GM12878 (cell line): Measurements from ENCODE around the gene CTSD. TPM values are rescaled to one million over a fixed set of nuclear protein-coding genes. Genes with fewer than 3 reads are reported as not detected.

Experiments
- ATAC-seq: fragments of 200-7000 bp; cut with Tn5 transposase; 3 replicates; pipeline ENCODE4 v1.9.1; 2020; ENCODE audit warnings: mild to moderate bottlenecking, moderate library complexity
- BruUV-seq: library from RNA; stranded (reverse); fragments of 400-500 nt; replicated peaks from 2 replicates; lab custom pipeline; 2021; lab: Mats Ljungman, UMichigan
- CTCF ChIA-PET: fragments of 300-600 bp; sonication (Branson Sonifier 250); formaldehyde crosslinking; extraction: SDS; loops from one replicate; lab custom pipeline; 2021; ENCODE audit warnings: inconsistent platforms; lab: Yijun Ruan, JAX
- POLR2A ChIA-PET: fragments of 350-600 bp; formaldehyde crosslinking; extraction: SDS; loops from one replicate; lab custom pipeline; 2021; ENCODE audit warnings: inconsistent platforms; lab: Charles Lee
- RAD21 ChIA-PET: fragments of 300-600 bp; sonication (Branson Sonifier 250); formaldehyde crosslinking; loops from one replicate; lab custom pipeline; 2023; ENCODE audit warnings: antibody characterized with exemption; ENCODE audit not compliant: unreplicated experiment; lab: Charles Lee
- SMC1A ChIA-PET: fragments of 300-600 bp; sonication (Branson Sonifier 250); formaldehyde crosslinking; loops from one replicate; lab custom pipeline; 2023; ENCODE audit not compliant: unreplicated experiment, uncharacterized antibody; lab: Charles Lee
- DNase-seq: peaks from one replicate; pipeline ENCODE4 v3.0.0-alpha.2; 2011; ENCODE audit warnings: low read depth, low spot score
- FAIRE-seq: peaks from 3 replicates; lab custom pipeline; 2011; peaks lifted over from hg19 to GRCh38; lab: Jason Lieb, UNC
- H2AFZ ChIP-seq: 2 replicates; pipeline ENCODE4 v1.6.0; 2011; ENCODE audit warnings: low read depth, low read length, control low read depth; ENCODE audit not compliant: control insufficient read depth
- H3K27ac ChIP-seq: 2 replicates; pipeline ENCODE4 v1.5.1; 2011; ENCODE audit warnings: control low read depth; ENCODE audit not compliant: control insufficient read depth, insufficient read depth
- H3K27me3 ChIP-seq, 2 experiments: replicated peaks in 1 of 2; 2 replicates each; pipeline versions ENCODE4 v1.6.0 to v1.6.1; 2011; ENCODE audit warnings: low read length in 1 of 2; ENCODE audit not compliant: control insufficient read depth in 2 of 2, insufficient read depth in 2 of 2
- H3K36me3 ChIP-seq, 2 experiments: 2 replicates each; pipeline ENCODE4 v1.5.1; 2011; ENCODE audit warnings: low read length in 1 of 2; ENCODE audit not compliant: control insufficient read depth in 2 of 2, insufficient read depth in 2 of 2
- H3K4me1 ChIP-seq: 2 replicates; pipeline ENCODE4 v1.6.1; 2011; ENCODE audit warnings: mild to moderate bottlenecking, low read length, moderate library complexity, mixed read lengths; ENCODE audit not compliant: control insufficient read depth, insufficient read depth
- H3K4me2 ChIP-seq: 2 replicates; pipeline ENCODE4 v1.6.0; 2011; ENCODE audit warnings: control low read depth; ENCODE audit not compliant: control insufficient read depth, insufficient read depth
- H3K4me3 ChIP-seq: fragments of 200-600 bp; sonication (generic); 2 replicates; pipeline ENCODE4 v1.5.1; 2016
- H3K79me2 ChIP-seq: 2 replicates; pipeline ENCODE4 v1.6.0; 2011; ENCODE audit warnings: low read length; ENCODE audit not compliant: control insufficient read depth, insufficient read depth
- H3K9ac ChIP-seq: 2 replicates; pipeline ENCODE4 v1.8.0; 2011; ENCODE audit warnings: low read length, control low read depth, mixed read lengths; ENCODE audit not compliant: control insufficient read depth, insufficient read depth
- H3K9me3 ChIP-seq: replicated peaks from 3 replicates; pipeline ENCODE4 v1.5.1; 2011; ENCODE audit warnings: mild to moderate bottlenecking, low read length; ENCODE audit not compliant: control insufficient read depth, insufficient read depth
- H4K20me1 ChIP-seq: 2 replicates; pipeline ENCODE4 v1.6.0; 2011; ENCODE audit not compliant: control insufficient read depth, insufficient read depth
- FOXK2 ChIP-seq: fragments of 450-650 bp; IDR thresholded peaks from 2 replicates; pipeline ENCODE4 v1.6.1; 2017; ENCODE audit warnings: mild to moderate bottlenecking, moderate library complexity
- MEF2A ChIP-seq: IDR thresholded peaks from 2 replicates; pipeline ENCODE4 v1.6.1; 2011; ENCODE audit warnings: low read depth, mild to moderate bottlenecking, low read length, moderate library complexity; ENCODE audit not compliant: insufficient read depth
- NFYB ChIP-seq: IDR thresholded peaks from 2 replicates; pipeline ENCODE4 v1.6.1; 2011; ENCODE audit warnings: low read depth, mild to moderate bottlenecking, low read length, improper control_type of control experiment, moderate library complexity; ENCODE audit not compliant: insufficient read depth
- NR2C1 ChIP-seq: fragments of 450-650 bp; IDR thresholded peaks from 2 replicates; pipeline ENCODE4 v1.6.1; 2017; ENCODE audit warnings: antibody characterized with exemption, mild to moderate bottlenecking, moderate library complexity
- PBX3 ChIP-seq: IDR thresholded peaks from 2 replicates; pipeline ENCODE4 v1.6.1; 2011; ENCODE audit warnings: mild to moderate bottlenecking, low read depth, low read length, moderate library complexity; ENCODE audit not compliant: insufficient replicate concordance
- RAD21 ChIP-seq: IDR thresholded peaks from 2 replicates; pipeline ENCODE4 v1.6.1; 2011; ENCODE audit warnings: mild to moderate bottlenecking, low read depth, low read length, moderate library complexity; ENCODE audit not compliant: insufficient read depth
- SMAD5 ChIP-seq: IDR thresholded peaks from 2 replicates; pipeline ENCODE4 v1.6.1; 2016; ENCODE audit warnings: antibody characterized with exemption, low read depth
- STAT3 ChIP-seq: IDR thresholded peaks from 2 replicates; pipeline ENCODE4 v1.6.1; 2011; ENCODE audit warnings: low read depth, low read length, improper control_type of control experiment
- SUPT20H ChIP-seq: IDR thresholded peaks from 2 replicates; pipeline ENCODE4 v1.6.1; 2011; ENCODE audit warnings: low read depth, mild to moderate bottlenecking, low read length, moderate library complexity, borderline replicate concordance; ENCODE audit not compliant: control insufficient read depth
- TCF3 ChIP-seq: IDR thresholded peaks from 2 replicates; pipeline ENCODE4 v1.6.1; 2012; ENCODE audit warnings: low read depth, mild to moderate bottlenecking, low read length, borderline replicate concordance; ENCODE audit not compliant: insufficient read depth
- ZBED1 ChIP-seq: IDR thresholded peaks from 2 replicates; pipeline ENCODE4 v1.6.1; 2016; ENCODE audit warnings: borderline replicate concordance
- ZBTB11 ChIP-seq: fragments of 450-650 bp; formaldehyde crosslinking; IDR thresholded peaks from 2 replicates; pipeline ENCODE4 v1.5.0; 2022; ENCODE audit warnings: mild to moderate bottlenecking, missing genetic modification characterization
- ZNF207 ChIP-seq: fragments of 450-650 bp; IDR thresholded peaks from 2 replicates; pipeline ENCODE4 v1.6.1; 2014; ENCODE audit warnings: antibody characterized with exemption, mild to moderate bottlenecking, borderline replicate concordance
- WGBS: methylation state at CpG from one replicate; pipeline ENCODE4 v1.1.6; 2016; ENCODE audit warnings: low lambda C conversion rate; ENCODE audit not compliant: insufficient replicate concordance, insufficient coverage; ENCODE audit errors: missing lambda C conversion rate; 5-methylcytosine and 5-hydroxymethylcytosine counted together
- in situ Hi-C: fragments of 300-500 bp; cut with MboI; formaldehyde crosslinking; loops from 9 replicates; pipeline ENCODE4 v1.14.3; 2018; ENCODE audit warnings: mixed read lengths
- intact Hi-C: fragments of 100-400 bp; cut with micrococcal nuclease; formaldehyde crosslinking; loops from one replicate; pipeline ENCODE4 v1.14.2; 2022; ENCODE audit not compliant: unreplicated experiment
- polyA plus RNA-seq, 11 experiments: library from polyadenylated mRNA; depleted of rRNA in 4 of 11; unstranded in 6 of 11; stranded (reverse) in 5 of 11; fragments of >200 nt; fragmentation: Nextera tagmentation in 4 of 11; fragmentation: Illumina TruSeq in 1 of 11; extraction: Ambion mirVana in 4 of 11; extraction: Trizol in 1 of 11; gene quantifications; 1 replicate in 1 of 11; 2 replicates in 10 of 11; pipeline versions ENCODE4 v1.2.1 to v1.2.3, GENCODE V29; 2011 to 2016; ENCODE audit warnings: inconsistent platforms in 2 of 11, missing spikeins in 2 of 11, low read depth in 1 of 11
- total RNA-seq, 4 experiments: library from RNA; depleted of rRNA in 3 of 4; stranded (reverse); fragments of >200 nt in 3 of 4; fragmentation: Illumina TruSeq in 1 of 4; extraction: Trizol in 1 of 4; gene quantifications; 2 replicates each; pipeline versions ENCODE4 v1.2.1 to v1.2.3, GENCODE V29; 2013 to 2021
- TF ChIP-seq, protein P1 (sequence below): fragments of 450-650 bp; IDR thresholded peaks from 2 replicates; pipeline ENCODE4 v1.6.1; 2017; ENCODE audit warnings: borderline replicate concordance
- TF ChIP-seq, protein P2 (sequence below): fragments of 150-350 bp; IDR thresholded peaks from 2 replicates; pipeline ENCODE4 v1.6.1; 2014; ENCODE audit warnings: mild to moderate bottlenecking, low read depth, low read length

Gene CTSD
- total and polyA plus RNA-seq, 10 of the 15 experiments (the other 5 are each of a cell fraction or from before 2014, with no cell fraction given): 0.42 to 54.6 (median 25.0) TPM

DNA sequence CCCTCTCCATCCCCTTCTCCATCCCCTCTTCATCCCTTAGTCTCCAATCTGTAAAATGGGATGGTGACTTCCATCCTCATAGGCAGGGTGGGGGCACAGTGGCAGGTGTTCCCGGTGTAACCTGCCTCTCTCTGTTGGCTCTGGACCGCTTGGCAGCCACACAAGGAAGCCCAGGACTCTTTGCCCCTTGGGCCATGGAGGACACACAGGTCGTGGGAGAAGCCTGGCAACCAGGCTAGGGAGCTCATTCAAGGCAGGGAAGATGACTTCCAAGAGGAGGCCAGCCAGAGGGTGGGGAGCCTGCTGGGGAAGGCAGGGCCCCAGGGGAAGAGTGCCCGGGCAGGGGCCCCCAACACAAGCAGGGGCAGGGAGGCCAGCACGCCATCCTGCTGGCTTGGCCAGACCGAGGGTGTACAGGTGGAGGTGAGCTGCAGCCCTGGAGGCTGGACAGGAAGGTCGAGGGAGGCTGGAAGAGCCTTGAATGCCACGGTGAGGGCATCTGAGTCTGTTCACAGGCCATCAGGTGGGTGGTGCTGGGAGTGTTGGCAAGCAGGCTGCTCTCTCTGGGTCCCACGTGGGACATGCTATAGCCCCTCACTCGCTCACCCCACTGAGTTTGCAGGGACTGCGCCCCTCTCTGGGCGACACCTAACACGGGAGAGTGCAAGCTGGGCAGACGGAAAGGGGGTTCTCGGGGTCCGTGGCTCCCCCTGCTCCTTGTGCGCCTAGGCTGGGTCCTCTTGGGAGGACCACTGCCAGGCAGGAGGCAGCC, 15.5 kb upstream of the CTSD start:
- Histone ChIP-seq H3K9ac (no peak overlapping the region), H3K27me3 (no peaks in the 10 kb centered on the region; a peak in 1 of 4 replicates), H3K9me3 (no peaks in the 10 kb centered on the region), H3K79me2 (no peaks in the 10 kb centered on the region), H3K27ac (no peak overlapping the region), H2AFZ (no peak overlapping the region), H3K4me2 (no peak overlapping the region), H3K4me3 (no peak overlapping the region), H3K4me1 (no peaks in the 10 kb centered on the region), H3K36me3 (no peaks in the 10 kb centered on the region), H4K20me1 (no peaks in the 10 kb centered on the region)
- SMC1A ChIA-PET: no interaction called here
- DNase-seq (no peak), FAIRE-seq (no peak), ATAC-seq (no peak)
- RAD21 ChIA-PET: no interaction called here
- in situ Hi-C loops: no loop called here
- 22% methylated on average over 17 of the region's 17 CpGs for WGBS
- POLR2A ChIA-PET: no interaction called here
- BruUV-seq: no TSS peak
- intact Hi-C loops: no loop called here
- CTCF ChIA-PET: no interaction called here
- no peak for TF ChIP-seq SUPT20H
- no peak for TF ChIP-seq TCF3
- TF ChIP-seq ZNF207: no peak
- no peak for TF ChIP-seq RAD21
- TF ChIP-seq MEF2A: no peak
- no peak for TF ChIP-seq NFYB
- TF ChIP-seq NR2C1: no peak
- TF ChIP-seq ZBTB11 (CRISPR knock-in tag): no peak
- no peak for TF ChIP-seq STAT3
- no peak for TF ChIP-seq PBX3
- no peak for TF ChIP-seq FOXK2
- TF ChIP-seq SMAD5: no peak
- TF ChIP-seq, protein P1, sequence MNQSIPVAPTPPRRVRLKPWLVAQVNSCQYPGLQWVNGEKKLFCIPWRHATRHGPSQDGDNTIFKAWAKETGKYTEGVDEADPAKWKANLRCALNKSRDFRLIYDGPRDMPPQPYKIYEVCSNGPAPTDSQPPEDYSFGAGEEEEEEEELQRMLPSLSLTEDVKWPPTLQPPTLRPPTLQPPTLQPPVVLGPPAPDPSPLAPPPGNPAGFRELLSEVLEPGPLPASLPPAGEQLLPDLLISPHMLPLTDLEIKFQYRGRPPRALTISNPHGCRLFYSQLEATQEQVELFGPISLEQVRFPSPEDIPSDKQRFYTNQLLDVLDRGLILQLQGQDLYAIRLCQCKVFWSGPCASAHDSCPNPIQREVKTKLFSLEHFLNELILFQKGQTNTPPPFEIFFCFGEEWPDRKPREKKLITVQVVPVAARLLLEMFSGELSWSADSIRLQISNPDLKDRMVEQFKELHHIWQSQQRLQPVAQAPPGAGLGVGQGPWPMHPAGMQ: no peak
- TF ChIP-seq ZBED1: no peak
- TF ChIP-seq, protein P2, sequence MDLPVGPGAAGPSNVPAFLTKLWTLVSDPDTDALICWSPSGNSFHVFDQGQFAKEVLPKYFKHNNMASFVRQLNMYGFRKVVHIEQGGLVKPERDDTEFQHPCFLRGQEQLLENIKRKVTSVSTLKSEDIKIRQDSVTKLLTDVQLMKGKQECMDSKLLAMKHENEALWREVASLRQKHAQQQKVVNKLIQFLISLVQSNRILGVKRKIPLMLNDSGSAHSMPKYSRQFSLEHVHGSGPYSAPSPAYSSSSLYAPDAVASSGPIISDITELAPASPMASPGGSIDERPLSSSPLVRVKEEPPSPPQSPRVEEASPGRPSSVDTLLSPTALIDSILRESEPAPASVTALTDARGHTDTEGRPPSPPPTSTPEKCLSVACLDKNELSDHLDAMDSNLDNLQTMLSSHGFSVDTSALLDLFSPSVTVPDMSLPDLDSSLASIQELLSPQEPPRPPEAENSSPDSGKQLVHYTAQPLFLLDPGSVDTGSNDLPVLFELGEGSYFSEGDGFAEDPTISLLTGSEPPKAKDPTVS: no peak
